HG03159 (cell line): ENCODE measurements around the gene PI4KA.
"Not testable (repeated sequence)": the region's sequence is repeated elsewhere in the genome, so short reads cannot be mapped to it uniquely, and the experiment has no call there.

ENCODE experiments used
- ATAC-seq: cut with Tn5 transposase; IDR thresholded peaks from one replicate; pipeline ENCODE4 v1.9.1; 2021; ENCODE audit warnings: mild to moderate bottlenecking, moderate library complexity; ENCODE audit not compliant: unreplicated experiment

PI4KA gene

GRCh38 chr22:20671409-20672081 is 187.1 kb downstream of the PI4KA start:
- no peak for ATAC-seq

- ATAC-seq = not testable (repeated sequence)
Observed at GRCh38 chr22:20670457-20671261, 188.0 kb downstream of the PI4KA start.

- ATAC-seq = not testable (repeated sequence)
Observed at GRCh38 chr22:20669884-20670283, 188.7 kb downstream of the PI4KA start.

GRCh38 chr22:20669471-20669870 is 189.1 kb downstream of the PI4KA start:
- not testable (repeated sequence) for ATAC-seq

GRCh38 chr22:20668769-20669168 is 189.8 kb downstream of the PI4KA start:
- ATAC-seq = not testable (repeated sequence)

- not testable (repeated sequence) for ATAC-seq
Observed at GRCh38 chr22:20668226-20668625, 190.4 kb downstream of the PI4KA start.

GRCh38 chr22:20667548-20667947 is 191.1 kb downstream of the PI4KA start:
- ATAC-seq = not testable (repeated sequence)

- no peak for ATAC-seq
Observed at GRCh38 chr22:20666560-20666959, 192.1 kb downstream of the PI4KA start.

- ATAC-seq = no peak
Observed at GRCh38 chr22:20664594-20664959, 194.0 kb downstream of the PI4KA start.

- ATAC-seq = no peak
Observed at GRCh38 chr22:20663941-20664593, 194.5 kb downstream of the PI4KA start.

- no peak for ATAC-seq
Observed at GRCh38 chr22:20663137-20663828, 195.3 kb downstream of the PI4KA start.

GRCh38 chr22:20662524-20663036 is 196.0 kb downstream of the PI4KA start:
- ATAC-seq = not testable (repeated sequence)

GRCh38 chr22:20661473-20661872 is 197.1 kb downstream of the PI4KA start:
- no peak for ATAC-seq

GRCh38 chr22:20660441-20661054 is 198.1 kb downstream of the PI4KA start:
- no peak for ATAC-seq

- ATAC-seq = no peak
Observed at GRCh38 chr22:20659920-20660319, 198.7 kb downstream of the PI4KA start.

- ATAC-seq = no peak
Observed at GRCh38 chr22:20659258-20659657, 199.4 kb downstream of the PI4KA start.

- no peak for ATAC-seq
Observed at GRCh38 chr22:20658433-20659222, 200.0 kb downstream of the PI4KA start.

GRCh38 chr22:20657963-20658362 is 200.6 kb downstream of the PI4KA start:
- ATAC-seq = no peak
